CD4-positive, alpha-beta T cell treated with Interleukin-4 for 1 hour (primary cell): Measurements from ENCODE around the gene CLEC9A.

Source experiments
- DNase-seq, 2 donors: peaks; one replicate each; pipeline ENCODE4 v3.0.0-alpha.2; 2020 to 2022

Gene CLEC9A

DNA sequence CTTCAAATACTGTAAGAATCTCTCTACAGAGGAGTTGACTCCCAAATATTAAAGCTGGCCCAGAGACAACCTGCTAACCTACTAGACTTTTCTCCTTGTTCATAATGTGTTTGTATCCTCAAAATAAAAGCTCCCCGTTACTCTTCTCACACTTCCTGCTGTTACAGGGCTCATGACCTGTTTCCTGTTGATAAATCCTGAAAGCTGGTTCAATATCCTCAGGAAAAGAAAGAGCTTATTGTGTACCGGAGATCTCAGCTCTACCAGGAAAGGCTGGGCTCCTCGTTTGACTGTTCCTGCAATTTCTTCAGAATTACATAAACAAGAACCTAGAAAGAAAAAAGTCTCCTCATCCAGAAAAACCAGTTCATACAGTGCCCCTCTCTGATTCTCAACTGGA lies 37.5 kb downstream of the CLEC9A start:
- no peak for DNase-seq

DNA sequence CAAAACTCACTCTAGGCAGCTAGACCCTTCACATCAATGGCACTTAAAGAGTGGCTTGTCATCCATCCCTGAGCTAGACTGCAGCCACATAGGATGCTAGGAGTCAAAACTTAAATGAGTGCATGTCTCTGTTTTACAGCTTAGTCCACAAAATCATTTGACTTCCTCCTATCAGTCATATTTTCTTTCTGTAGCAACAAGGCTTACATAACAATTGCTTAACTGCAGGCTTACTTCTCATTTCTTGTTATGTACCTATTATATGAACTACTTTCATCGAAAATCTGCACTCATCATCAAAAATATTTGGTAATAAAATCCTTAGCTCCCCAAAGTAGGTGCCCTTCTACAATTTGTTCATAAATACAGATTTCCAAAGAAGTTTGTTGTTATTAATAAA lies 38.2 kb downstream of the CLEC9A start:
- peak in 1 of 2 donors; percentile 21 for DNase-seq

DNA sequence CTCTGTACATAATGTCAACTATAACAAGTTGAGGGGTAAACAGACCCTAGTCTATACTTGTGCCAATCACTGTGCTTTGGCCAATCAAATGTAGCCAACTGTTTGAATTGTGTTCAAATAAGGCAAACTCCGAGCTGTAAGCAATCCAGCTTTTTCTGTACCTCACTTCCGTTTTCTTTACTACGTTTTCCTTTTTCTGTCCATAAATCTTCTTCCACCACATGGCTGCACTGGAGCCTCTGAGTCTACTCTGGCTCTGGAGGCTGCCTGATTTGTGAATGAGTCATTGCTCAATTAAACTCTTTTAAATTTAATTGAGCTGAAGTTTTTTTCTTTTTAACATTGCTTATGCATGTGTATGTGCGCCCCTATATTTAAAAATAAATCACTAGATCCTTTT lies 38.6 kb downstream of the CLEC9A start:
- DNase-seq = peak; percentile 6 to 21

DNA sequence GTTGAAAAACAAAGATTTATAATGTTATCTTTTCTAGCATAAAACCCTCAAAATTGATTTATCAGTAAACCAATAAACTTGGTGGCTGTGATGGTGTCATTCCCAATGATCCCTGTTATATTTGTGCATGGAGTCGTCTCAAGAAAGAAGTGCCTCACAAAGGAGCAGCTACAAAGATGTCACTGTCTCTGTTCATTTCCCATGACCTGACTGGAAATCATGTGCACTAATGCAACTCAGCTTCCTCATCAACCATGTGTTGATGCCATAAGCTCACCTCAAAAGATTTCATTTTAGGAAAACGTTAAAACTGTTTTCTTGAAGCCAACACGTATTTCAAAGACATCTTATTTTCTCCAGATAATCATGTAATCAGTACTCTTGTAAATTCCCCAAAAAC lies 39.5 kb downstream of the CLEC9A start:
- DNase-seq = no peak

DNA sequence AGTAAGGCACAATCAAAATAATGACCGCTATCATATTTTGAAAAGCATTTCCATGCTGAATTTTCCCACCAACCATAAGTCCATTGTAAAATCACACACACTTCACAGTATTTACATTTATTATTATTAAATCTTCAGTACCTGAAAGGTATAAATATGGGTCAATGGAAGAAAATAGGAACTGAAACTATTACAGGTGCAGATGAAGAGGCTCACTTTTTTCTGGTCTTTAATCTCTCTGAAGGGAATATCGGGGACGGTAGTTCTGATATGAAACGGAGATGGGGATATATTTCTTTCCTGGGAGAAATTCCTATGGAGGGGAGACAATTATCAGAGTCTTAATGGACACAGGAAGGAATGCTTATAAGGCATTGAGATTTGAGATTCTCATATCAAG lies 39.9 kb downstream of the CLEC9A start:
- no peak for DNase-seq

DNA sequence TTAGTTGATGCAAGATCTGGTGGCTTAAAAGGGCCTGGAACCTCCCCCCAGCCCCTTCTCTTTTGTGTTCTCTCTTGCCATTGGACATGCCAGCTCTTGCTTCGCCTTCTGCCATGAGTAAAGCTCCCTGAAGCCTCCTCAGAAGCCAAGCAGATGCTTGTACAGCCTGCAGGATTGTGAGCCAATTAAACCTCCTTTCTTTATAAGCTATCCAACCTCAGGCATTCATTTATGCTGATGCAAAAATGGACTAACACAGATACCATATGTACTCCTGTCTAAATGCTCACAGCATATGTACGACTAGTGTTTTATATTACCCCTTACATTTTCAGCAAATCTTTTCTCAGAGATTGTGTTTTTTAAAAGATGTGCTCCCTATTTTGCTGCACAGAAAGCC lies 41.6 kb downstream of the CLEC9A start:
- DNase-seq = no peak

DNA sequence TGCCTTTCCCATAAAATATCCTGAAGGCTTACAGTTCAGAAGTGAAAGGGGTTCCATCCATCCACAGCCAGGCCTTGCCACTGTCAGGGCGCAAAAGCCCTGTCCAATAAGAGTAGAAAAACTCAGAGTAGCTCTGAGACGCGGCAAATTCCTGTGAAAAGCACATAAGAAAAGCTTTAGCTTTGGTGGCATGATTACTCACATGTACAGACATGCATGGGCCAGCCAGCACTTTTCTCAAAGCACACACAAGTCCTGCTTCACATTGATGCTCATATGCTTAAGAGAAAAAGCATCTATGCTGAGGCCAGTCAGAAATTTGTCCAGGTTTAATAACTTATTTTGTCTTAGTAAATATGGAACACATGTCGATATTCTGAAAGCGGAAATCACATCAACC lies 42.8 kb downstream of the CLEC9A start:
- DNase-seq = no peak

DNA sequence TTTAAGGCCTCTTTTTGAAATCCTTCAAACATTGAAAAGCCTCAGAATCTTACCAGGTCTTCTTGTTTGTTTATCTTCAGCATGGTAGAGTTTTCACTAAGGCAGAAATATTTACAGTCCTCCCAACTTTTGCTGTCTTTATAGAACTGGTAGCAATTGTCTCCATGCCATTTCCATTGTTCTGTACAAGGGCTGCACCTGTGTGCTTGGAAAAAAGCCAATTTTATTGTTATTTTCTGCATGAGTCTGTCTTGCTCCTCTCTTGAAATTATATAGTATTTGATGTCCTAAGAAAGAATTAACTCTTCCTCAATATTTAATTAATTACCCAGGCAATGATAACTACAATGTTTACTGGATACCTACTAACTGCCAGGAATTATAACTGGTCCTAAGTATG lies 45.0 kb downstream of the CLEC9A start:
- no peak for DNase-seq

DNA sequence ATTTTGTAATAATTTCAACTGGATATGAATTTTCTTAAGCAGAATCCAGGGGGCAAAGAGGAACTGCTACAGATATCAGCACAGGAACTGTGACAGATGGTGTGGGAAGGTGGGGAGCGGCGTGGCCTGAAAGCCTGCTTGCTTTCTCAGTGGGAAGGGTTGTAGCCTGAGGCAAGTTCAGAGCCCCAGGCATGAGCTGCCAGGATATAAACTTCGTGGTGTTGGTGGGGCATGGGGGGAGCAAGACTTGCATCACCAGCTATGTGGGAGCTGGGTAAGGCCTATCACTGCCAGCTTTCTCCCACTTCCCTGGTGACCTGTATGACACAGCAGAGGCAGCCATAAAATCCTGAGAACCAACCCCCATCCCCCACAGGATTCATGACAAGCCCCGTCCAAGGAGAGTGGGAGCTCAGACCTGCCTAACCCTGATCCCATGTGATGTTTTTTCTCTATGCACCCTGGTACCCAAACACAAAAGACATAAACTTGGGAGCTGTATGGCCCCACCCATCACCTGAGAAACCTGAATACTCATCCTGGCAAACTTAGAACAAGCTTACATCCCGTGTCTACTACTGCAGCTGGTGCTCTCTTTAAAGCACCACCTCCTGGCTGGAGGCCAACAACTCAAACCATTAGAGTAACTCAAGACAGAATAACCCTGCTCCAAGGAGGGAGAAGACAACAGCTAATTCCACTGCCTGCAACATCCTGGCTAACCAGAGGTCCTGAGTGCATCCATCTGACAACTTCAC lies 51.8 kb downstream of the CLEC9A start:
- no peak for DNase-seq

DNA sequence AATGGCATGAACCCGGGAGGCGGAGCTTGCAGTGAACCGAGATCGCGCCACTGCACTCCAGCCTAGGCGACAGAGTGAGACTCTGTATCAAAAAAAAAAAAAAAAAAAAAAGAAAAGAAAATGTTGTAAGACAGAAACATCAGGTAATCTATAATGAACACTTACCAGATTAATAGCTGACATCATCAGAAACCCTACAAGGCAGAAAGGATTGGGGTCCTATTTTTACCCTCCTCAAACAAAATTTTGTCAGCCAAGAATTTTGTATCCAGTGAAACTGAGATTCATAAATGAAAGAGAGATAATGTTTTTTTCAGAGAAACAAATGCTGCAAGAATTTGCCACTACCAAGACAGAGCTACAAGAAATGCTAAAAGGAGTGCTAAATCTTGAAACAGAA lies 54.3 kb downstream of the CLEC9A start:
- DNase-seq = no peak

DNA sequence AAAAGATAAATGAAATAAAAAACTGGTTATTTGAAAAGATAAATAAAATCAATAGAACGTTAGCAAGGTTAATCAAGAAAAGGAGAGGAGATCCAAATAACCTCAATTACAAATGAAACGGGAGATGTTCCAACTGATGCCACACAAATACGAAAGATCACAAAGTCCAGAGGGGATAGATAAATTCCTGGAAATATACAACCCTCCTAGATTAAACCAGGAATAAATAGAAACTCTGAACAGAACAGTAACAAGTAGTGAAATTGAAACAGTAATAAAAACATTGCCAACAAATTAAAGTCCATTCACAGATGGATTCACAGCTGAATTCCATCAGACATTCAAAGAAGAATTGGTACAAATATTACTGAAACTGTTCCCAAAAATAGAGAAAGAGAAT lies 55.9 kb downstream of the CLEC9A start:
- no peak for DNase-seq

DNA sequence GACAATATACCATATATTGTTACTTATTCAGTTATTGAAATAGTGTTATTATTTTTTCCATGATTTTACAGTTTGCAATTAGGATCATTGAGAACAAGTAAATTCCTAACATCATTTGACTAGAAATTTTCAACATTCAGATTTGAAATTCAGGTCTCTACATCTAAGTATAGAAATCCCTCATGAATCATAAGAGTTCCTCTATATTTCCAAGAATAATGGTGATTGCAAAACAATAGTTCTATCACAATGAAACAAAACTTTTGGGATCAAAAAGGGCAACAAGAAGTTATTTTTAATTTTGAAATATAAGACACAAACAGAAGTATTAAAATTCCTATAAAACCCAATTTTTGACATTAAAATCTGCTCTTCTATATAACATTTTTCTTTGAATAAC lies 57.5 kb downstream of the CLEC9A start:
- DNase-seq = no peak

DNA sequence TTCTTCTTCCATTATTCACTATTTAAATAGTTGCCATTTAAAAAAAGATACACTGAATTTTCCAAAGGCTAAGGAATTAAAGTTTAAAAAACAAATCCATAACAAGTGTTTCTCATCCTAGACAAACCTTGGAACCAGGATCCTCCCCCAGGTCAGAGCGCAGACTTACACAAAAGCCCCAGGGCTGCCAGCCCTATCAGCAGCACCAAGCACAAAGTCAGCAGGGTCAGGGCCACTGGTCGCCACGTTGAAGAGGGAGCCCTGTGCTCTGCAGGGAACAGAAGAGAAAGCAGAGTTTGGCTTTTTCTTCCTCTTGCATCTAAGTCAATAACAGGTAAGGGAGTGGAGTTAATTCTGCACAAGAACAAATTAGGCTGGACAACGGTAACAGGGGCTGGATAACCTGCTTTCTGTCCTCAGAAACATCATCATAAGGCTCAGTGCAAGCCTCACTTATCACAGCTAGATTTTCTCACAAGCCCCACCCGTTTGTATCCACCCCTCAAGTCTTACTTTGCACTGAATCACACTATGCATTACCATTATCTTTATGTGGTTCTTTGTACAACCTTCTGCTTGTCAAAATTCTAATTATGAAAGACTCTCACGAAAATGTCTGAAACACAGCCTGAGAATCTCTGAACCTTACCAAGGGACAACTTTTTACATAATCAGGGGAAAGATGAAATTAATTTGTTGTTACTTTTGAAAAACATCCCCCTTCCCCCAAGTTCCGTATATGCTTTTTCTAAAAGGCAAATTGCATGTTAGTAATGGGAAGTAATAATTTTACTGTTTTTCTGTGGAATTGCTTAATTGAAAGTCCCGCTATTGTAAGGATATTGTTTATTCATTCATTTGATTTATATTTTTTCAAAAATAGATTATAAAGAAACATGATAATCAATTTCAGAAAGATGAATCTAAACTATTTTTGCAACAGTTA lies 58.7 kb downstream of the CLEC9A start:
- DNase-seq = no peak

DNA sequence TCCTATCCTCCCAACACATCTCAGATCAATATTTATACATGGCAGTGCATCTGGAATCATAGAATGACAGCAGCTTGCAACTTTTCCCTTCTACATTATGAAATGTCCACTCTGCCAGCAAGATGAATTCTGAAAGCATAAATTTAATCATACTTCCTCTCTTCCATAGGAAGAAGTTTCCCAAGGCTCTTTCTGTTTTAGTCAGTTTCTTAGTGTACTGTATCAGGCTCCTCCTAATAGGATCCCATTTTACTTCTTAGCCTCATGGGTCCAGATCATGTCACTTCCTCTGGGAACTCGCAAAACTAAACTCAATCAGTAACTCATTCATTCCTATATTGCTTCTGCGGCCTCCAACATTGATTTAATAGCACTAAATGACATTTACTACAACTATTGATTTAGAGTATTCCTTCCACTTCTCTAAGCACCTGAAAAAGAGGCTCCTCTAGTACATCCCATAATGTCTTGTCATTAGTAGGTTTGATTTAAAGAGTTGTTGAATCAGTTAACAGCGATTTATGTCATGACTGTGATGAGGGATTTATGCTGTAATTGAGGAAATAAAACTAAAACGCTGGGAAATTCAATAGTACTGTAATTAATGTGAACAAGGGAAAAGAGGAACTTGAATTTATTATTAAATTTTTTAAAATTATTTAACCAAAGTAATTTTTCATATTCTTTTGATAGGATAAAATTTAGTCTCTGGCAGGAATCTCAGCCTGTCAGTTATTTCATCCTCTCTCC lies 64.3 kb downstream of the CLEC9A start:
- DNase-seq = no peak

DNA sequence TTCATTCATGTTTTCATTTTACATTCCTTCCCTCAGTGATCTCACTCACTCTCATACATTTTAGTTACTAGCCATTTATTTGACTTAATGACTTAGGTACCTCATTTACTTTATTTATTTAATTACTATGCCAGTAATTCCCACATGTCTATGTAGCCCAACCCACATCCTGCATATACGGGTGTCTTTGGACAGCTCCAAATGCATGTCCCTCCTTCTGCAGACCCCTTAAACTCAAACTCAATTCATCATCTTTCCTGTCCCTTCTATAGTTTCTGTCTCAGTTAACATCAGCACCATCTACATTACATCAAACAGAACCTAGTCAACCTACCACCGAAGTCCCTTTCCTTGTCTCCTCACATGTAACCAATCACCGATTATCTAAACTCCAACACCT lies 65.5 kb downstream of the CLEC9A start:
- DNase-seq = no peak

DNA sequence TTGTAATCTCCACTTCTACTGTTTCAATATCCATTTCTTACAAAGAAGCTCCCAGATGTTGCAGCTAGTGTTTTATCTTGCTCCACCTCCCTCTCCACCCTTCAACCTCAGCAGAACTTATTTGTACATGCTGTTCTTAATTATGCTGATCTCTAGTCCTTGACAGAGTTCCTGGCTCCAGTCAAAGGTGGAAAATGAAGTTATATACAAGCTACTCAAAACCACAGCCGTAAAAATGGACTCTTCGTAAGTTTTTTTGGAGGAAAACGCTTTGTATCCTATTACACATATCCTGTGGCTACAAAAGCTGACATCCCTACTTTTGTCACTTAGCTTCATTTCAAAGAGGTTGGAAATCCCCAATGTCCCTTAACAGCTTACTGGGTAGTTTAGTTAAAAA lies 67.0 kb downstream of the CLEC9A start:
- no peak for DNase-seq

DNA sequence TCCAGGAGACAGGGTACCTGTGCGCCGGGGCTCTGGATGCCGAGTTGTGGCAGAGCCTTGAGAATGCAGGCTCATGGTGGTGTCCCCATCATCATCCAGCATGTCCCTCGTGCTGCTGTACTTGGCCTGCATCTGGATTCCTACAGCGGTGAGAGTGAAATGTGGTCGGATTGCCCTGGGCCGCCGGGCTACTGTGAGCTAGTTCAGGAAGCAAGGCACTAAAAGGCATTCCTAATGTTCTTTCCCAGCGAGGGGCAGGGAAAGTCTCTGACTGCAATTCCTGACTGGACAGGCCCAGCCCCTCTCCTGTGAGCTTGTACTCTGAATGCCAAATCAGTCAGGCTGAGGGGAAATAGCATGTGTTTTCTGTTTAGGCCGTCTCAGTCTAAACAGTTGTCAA lies 68.3 kb downstream of the CLEC9A start, which contains the start of gene CLEC1A:
CLEC1A (minus strand) TSS at position 195 of the 400 bp plus-strand sequence; CDS start at position 132, 63 bp downstream.
- DNase-seq = no peak

DNA sequence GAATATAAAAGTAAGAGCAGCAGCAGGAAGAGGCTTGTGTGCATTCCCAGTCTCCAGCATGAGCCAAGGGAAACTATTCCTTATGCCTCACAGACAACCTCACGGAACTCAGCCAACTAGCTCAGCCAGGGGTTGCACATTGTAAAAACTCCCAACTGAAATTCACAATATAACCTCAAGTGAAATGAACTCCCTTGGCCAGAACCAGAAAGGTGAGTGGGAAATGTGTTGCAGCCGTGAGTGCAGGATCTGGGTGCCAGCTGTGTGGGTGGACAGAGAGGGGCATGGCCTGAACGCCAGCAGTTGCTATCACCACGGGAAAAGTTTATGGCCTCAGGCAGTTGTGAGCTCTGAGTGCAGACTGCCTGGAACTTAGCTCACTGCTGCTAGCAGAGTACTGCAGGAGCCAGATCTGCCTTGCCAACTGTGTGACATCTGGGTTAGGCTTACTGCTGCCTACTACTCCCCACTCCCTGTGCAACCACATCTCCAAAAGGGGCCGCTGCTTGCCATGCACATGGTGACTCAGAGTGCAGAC lies 70.6 kb downstream of the CLEC9A start:
- no peak for DNase-seq

DNA sequence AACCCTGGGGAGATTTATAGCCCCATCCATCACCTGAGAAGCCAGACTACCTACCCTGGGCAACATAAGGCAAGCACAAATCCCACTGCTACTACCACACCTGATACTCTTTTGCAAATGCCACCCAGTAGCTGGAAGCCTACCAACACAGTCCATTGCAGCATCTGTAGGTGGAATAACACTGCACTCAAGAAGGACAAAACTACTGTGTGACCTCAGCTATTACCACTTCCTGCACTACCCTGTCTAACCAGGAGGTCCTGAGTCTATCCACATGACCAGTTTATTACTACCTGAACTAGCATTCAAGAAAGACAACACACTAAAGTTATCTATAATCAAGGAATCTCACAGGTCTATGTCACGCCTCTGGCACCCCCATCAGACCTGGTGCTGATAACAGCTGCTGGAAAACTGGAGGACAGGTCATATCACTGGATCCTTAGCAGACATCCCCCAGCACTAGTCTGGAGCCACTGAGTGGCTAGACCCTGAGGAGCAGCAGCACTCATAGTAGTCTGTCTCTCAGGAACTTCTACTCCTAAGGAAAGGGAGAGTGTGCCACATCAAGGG lies 71.3 kb downstream of the CLEC9A start:
- DNase-seq = no peak

DNA sequence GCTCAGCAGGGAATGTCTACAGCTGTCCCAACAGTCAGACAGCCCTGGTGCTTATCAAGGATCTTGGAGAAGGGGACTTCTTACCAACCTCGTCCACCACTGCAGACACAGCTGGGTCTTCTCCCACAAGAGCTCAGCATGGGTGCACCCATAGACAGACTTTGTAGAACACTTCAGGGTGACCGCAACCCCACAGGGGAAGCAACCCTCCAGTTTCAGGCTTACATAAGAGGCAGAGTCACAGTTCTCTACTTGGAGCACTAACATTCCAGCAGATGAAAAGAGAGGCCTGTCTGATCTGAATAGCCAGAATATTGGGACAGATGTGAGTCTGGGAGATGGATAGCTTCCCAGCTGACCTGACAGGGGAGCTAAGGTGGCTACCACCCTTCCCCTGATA lies 71.8 kb downstream of the CLEC9A start:
- no peak for DNase-seq

DNA sequence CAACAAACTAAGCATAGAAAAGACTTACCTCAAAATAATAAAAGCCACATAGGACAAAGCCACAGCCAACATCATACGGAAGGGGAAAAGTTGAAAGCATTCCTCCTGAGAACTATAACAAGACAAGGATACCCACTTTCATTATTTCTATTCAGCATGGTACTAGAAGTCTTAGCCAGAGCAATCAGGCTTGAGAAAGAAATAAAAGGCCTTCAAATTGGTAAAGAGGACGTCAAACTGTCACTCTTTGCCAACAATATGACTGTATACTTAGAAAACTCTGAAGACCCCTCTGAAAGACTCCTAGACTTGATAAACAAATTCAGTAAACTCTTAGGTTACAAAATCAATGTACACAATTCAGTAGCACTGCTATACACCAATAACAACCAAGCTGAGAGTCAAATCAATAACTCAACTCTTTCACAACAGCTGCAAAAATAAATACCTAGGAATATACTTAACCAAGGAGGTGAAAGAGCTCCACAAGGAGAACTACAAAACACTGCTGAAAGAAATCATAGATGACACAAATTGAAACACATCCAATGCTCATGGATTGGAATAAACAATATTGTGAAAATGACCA lies 79.9 kb downstream of the CLEC9A start:
- no peak for DNase-seq

DNA sequence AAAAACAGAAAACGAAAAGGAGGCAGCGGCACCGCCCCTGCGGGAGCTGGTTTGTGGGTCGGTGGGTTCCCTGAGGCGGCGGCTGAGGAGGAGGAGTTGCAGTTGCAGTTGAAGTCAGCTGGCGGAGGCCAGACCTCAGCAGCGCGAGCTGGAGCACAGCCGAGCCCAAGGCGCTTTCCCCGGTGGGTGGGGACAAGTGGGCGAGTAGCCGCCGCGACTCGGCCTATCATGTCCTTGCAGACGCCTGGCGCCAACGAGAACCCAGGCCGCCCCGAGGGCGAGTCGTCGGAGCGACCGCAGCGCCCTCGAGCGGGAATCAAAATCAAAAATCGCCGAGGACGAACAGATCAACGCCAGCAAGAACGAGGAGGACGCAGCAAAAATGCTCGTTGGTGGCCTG lies 81.0 kb downstream of the CLEC9A start:
- no peak for DNase-seq
